ENCODE data around the gene EPN1. TPM values are rescaled to one million over a fixed set of nuclear protein-coding genes. Genes with fewer than 3 reads are reported as not detected.

Gene EPN1
- total RNA-seq (100 to 1,000 TPM in 8 of 9 donors, 10 to 100 TPM in 1; 20.1 to 235 (median 162) TPM), polyA plus RNA-seq (100 to 1,000 TPM in 1 of 3 donors, 10 to 100 TPM in 2; 27.8 to 151 (median 77.1) TPM)
- long read RNA-seq, donor 1, full-length matches to known transcripts: 4 of 19 reads
- long read RNA-seq, donor 1, partial matches to known transcripts: 7 of 19 reads
- long read RNA-seq, donor 1, other reads (novel, unspliced or antisense): 8 of 19 reads
- long read RNA-seq, donor 2, full-length matches to known transcripts: 7 of 25 reads
- long read RNA-seq, donor 2, partial matches to known transcripts: 13 of 25 reads
- long read RNA-seq, donor 2, other reads (novel, unspliced or antisense): 5 of 25 reads
- long read RNA-seq, donor 3, full-length matches to known transcripts: 1 of 11 reads
- long read RNA-seq, donor 3, partial matches to known transcripts: 10 of 11 reads
- long read RNA-seq, donor 3, other reads (novel, unspliced or antisense): 0 of 11 reads
- long read RNA-seq, donor 4, partial matches to known transcripts: 4 of 6 reads
- long read RNA-seq, donor 4, other reads (novel, unspliced or antisense): 2 of 6 reads
- long read RNA-seq, donor 5, full-length matches to known transcripts: 132 of 278 reads
- long read RNA-seq, donor 5, partial matches to known transcripts: 26 of 278 reads
- long read RNA-seq, donor 5, other reads (novel, unspliced or antisense): 120 of 278 reads
- long read RNA-seq, donor 6, full-length matches to known transcripts: 2 of 5 reads
- long read RNA-seq, donor 6, partial matches to known transcripts: 0 of 5 reads
- long read RNA-seq, donor 6, other reads (novel, unspliced or antisense): 3 of 5 reads
- long read RNA-seq, donor 7, full-length matches to known transcripts: 5 of 5 reads
- long read RNA-seq, donor 7, partial matches to known transcripts: 0 of 5 reads
- long read RNA-seq, donor 7, other reads (novel, unspliced or antisense): 0 of 5 reads
- long read RNA-seq, donor 8, full-length matches to known transcripts: 18 of 27 reads
- long read RNA-seq, donor 8, partial matches to known transcripts: 0 of 27 reads
- long read RNA-seq, donor 8, other reads (novel, unspliced or antisense): 9 of 27 reads
- long read RNA-seq, donor 9, full-length matches to known transcripts: 3 of 3 reads
- long read RNA-seq, donor 9, partial matches to known transcripts: 0 of 3 reads
- long read RNA-seq, donor 9, other reads (novel, unspliced or antisense): 0 of 3 reads
- long read RNA-seq, donor 10, full-length matches to known transcripts: 7 of 20 reads
- long read RNA-seq, donor 10, partial matches to known transcripts: 13 of 20 reads
- long read RNA-seq, donor 10, other reads (novel, unspliced or antisense): 0 of 20 reads

DNA sequence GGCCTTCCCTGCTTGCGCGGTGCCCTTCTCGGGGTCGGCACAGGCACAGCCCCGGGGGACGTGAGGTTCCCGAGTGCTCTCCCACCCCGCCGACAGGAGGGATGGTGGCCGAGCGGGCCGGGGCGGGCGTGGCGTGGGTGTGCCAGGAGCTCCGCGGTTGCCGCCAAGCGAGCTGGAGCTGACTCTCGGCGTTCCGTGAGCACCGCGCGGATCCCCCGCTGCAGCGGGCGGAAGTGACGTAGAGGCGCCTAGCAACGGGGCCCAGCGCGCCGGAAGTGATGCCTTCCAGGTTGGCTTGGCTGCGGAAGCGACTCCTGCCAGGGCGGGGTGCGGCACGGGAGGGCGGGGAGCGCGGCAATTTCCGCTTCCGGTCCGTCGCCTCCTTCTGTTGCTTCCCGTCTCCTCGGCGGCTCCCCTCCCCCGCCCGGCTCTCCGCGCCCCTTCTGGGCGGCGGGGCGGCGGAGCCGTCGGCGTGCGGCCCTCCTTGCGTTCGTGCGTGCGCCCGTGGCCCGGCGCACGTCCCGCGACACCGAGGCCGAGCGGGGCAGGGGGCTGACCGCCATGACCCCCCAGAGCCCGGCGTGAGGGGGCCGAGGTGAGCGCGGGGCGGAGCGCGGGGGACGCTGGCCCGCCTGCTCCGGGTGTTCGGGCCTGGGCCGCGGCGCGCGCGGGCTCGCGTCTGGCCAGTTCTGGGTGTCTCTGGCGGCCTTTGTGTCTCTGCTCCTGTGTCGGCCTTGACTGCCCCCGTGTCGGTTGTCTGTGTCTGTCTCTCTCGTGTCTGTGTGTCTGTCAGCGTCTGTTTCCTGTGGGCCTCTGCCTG, at the start of gene EPN1:
Gene EPN1 (plus strand): TSS at position 386 of the 820 bp plus-strand sequence. CDS start 3,402 bp downstream, outside the sequence.
- H3K27ac ChIP-seq: peak within 1 kb of the TSS; percentile 65 to 97 (median 83)
- H3K4me1 ChIP-seq (replicated peaks in 1 of 2): peaks cover 43 to 56% of the 10 kb centered on the region in 2 donors
- TF ChIP-seq POLR2A (IDR thresholded peaks at IDR 0.05): peak; percentile 25 to 34
- TF ChIP-seq, protein P1, sequence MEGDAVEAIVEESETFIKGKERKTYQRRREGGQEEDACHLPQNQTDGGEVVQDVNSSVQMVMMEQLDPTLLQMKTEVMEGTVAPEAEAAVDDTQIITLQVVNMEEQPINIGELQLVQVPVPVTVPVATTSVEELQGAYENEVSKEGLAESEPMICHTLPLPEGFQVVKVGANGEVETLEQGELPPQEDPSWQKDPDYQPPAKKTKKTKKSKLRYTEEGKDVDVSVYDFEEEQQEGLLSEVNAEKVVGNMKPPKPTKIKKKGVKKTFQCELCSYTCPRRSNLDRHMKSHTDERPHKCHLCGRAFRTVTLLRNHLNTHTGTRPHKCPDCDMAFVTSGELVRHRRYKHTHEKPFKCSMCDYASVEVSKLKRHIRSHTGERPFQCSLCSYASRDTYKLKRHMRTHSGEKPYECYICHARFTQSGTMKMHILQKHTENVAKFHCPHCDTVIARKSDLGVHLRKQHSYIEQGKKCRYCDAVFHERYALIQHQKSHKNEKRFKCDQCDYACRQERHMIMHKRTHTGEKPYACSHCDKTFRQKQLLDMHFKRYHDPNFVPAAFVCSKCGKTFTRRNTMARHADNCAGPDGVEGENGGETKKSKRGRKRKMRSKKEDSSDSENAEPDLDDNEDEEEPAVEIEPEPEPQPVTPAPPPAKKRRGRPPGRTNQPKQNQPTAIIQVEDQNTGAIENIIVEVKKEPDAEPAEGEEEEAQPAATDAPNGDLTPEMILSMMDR (IDR thresholded peaks at IDR 0.05): peak in 1 of 6 experiments; percentile 3
- H3K36me3 ChIP-seq (replicated peaks in 1 of 2): peaks cover 0 to 32% of the 10 kb centered on the region in 2 donors
- no peaks in the 10 kb centered on the region for H3K9me3 ChIP-seq (replicated peaks in 1 of 3)
- WGBS, 4 donors: 0 to 1% (median 1%) methylated on average over 11 to 101 of the region's 101 CpGs
- intact Hi-C loops (cut with DNase I): no loop called here
- H3K4me3 ChIP-seq: peak within 1 kb of the TSS; percentile 36 to 99 (median 76)
- no peaks in the 10 kb centered on the region for H3K27me3 ChIP-seq
- DNase-seq: peak; percentile 96 to 99 (median 98)

DNA sequence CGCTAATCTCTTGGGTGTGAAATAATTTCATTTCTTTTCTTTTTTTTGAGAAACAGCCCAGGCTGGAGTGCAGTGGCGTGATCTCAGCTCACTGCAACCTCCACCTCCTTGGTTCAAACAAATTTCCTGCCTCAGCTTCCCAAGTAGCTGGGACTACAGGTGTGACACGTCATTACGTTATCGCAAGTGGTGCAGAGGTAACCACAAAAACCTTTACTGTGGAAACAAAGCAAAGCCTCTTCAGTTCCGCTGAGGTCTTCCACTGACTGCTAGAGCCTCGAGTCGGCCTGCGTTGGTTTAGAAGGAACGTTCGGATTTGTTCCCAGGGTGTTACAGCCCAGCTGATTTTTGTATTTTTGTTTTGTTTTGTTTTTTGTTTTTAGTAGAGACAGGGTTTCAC, 48.7 kb upstream of the EPN1 start:
- intact Hi-C loops (cut with DNase I): no loop called here
- H3K36me3 ChIP-seq (replicated peaks in 1 of 2): peaks cover 0 to 4% of the 10 kb centered on the region in 2 donors
- H3K4me1 ChIP-seq (replicated peaks in 1 of 2): peaks cover 0 to 21% of the 10 kb centered on the region in 2 donors
- H3K27me3 ChIP-seq: no peaks in the 10 kb centered on the region
- no peak for DNase-seq
- no peak overlapping the region for H3K27ac ChIP-seq
- no peak overlapping the region for H3K4me3 ChIP-seq
- no peaks in the 10 kb centered on the region for H3K9me3 ChIP-seq (replicated peaks in 1 of 3)
- WGBS, 4 donors: 87 to 92% (median 89%) methylated on average over 11 of the region's 11 CpGs
- TF ChIP-seq, protein P1 (IDR thresholded peaks at IDR 0.05): no peak
- TF ChIP-seq POLR2A (IDR thresholded peaks at IDR 0.05): no peak

DNA sequence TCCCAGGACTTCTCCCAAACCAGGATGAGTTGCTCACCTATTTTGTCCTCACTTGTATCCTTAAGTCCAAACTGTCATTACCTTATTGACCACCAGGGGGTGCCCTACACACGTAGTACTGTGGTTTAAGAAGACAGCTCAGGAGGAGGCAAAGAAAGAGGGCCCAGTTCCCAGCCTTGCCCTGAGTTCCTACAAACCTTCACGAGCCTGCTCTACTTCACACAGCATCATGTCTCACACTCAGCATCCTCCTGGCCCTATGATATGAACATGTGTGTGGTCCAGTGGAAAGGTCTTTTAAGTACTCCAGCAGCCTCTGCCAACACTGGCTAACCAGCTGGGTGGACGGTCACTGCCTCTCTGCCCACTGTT, 42.6 kb upstream of the EPN1 start:
- peak overlapping the region in 1 of 5 donors; percentile 59 for H3K27ac ChIP-seq
- DNase-seq: peak; percentile 92 to 98 (median 95)
- no peak overlapping the region for H3K4me3 ChIP-seq
- 20 to 32% (median 29%) methylated on average over 3 of the region's 3 CpGs for WGBS, 4 donors
- no peaks in the 10 kb centered on the region for H3K27me3 ChIP-seq
- H3K9me3 ChIP-seq (replicated peaks in 1 of 3): no peaks in the 10 kb centered on the region
- TF ChIP-seq POLR2A (IDR thresholded peaks at IDR 0.05): no peak
- TF ChIP-seq, protein P1 (IDR thresholded peaks at IDR 0.05): peak; percentile 89 to 95 (median 92)
- intact Hi-C loops (cut with DNase I): loop anchor here in 1 of 2 donors (5.0 kb wide), 1 partner anchor 115 kb away; no protein-coding TSS in a partner anchor
- no peaks in the 10 kb centered on the region for H3K36me3 ChIP-seq (replicated peaks in 1 of 2)
- peaks cover 18 to 20% of the 10 kb centered on the region in 2 donors for H3K4me1 ChIP-seq (replicated peaks in 1 of 2)
